ENCODE measurements around the gene TSPAN2.

DNA sequence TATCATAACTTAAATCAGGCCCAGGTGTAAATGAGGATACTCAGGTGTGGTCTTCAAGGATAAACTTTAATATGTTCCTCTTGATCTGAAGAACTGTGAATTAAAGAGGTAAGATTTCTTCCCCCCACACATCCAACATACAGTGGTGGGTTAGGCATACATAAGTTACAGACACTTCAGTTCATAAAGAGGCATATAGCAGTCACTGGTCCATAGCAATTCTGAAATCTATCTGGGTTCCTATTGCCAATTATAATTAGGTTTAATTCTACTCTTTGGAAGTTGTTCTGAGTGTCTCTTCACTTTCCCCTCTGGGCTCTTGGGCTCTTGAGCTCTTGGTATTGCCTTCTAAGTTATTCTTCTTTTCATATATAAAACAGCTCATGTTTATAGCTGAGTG, 32.5 kb upstream of the TSPAN2 start:
- no peak for TF ChIP-seq GATA2 (IDR thresholded peaks at IDR 0.05; ENCODE audit: low read depth, low read length)
- no peak for TF ChIP-seq GATA3 (IDR thresholded peaks at IDR 0.05; ENCODE audit: low read depth, low read length)

Data from SH-SY5Y (cell line).